Measurements from ENCODE around the gene EXD3.
"Not testable (repeated sequence)": the region's sequence is repeated elsewhere in the genome, so short reads cannot be mapped to it uniquely, and the experiment has no call there.

EXD3 gene, protein sequence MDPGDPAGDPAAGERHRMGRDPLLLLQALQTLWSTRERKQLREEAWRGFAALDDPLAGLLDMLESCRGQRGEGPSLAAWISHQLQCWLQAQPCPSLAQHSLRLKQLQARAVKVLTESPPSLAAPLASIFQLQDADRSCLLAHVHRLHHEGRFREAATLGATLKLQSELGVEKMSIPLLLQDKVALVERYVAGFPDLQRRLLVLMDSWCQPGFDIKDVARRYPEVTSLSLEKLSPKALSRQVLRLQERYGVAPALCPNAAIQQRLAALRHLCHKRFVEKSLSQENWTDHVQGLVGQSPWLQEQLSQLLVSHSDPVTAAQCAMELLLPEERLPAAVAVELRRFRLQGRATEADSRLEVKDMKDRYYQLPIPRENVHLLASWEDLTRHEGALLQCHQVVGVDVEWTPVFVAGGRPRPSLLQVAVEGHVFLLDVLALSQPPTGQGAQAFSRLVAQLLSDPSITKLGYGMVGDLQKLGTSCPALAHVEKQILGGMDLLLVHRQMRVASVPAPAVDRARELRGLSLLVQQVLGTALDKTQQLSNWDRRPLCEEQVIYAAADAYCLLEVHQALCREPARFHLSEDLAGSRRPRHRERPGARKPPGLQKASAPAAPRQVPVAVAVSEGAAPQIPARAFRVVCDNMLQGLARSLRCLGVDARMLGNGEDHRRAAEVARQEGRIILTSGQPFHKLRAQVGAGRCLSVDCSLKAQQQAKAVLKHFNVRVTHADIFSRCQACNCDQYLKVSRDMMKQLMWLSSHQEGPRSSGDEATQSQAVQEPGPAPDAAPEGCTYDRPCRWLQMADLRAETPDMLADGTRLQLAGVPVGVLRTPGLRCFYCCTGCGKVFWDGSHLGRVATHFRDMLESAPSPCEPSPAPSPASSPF

DNA sequence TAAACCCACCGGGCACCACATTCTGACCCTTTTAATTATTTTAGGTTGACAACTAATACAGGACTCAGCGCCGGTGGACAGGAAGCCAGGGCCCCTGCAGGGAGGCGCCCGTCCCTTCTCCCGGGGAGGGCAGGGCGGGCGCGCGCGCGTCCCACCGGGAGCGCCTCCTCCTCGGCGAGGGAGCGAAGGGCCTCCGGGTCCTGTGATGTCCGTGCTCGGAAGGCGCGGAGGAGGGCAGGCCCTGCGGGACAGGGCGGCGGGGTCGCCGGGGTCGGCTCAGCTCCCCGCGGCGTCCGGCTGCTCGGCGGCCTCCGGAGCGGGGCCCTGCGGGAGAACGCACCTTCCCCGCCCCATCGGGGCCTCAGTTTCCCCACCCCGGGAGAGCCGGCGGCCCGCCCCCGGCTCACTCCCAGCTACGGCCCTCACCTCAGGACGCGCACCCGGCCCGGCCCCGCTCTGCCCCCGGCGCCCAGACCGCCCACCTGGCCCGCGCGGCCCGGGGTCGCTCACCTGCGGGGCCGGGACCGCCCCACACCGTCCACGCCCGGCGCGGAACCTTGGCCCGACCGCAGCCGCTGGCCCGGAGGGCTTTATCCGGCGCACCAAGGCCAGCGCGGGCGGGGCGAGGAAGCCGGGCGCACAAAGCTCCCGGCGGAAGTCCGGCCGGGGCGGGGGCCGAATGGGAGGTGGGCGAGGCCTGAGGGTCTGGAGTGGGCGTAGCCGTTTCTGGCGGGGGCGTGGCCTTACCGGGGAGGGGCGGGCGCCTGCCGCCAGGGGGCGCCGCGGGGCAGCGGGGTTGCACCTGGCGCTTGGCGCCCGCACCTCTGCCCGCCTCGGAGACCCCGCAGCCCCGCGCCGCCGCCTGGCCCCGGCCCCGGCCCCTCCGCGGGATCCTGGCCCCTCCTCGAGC, at the start of gene EXD3, which contains the start of gene NOXA1:
EXD3 (minus strand) TSS at position 559 of the 910 bp plus-strand sequence. CDS start 27,805 bp downstream, outside the sequence.
NOXA1 (plus strand) TSS at position 790 of the 910 bp plus-strand sequence. CDS start 137 bp downstream, outside the sequence.
- H3K27me3 ChIP-seq = peaks cover 36% of the 10 kb centered on the region
- H3K9ac ChIP-seq = peak within 1 kb of the TSS; percentile 92
- H3K4me1 ChIP-seq = peaks cover 79% of the 10 kb centered on the region
- H3K4me2 ChIP-seq = peak within 1 kb of the TSS; percentile 98
- peak within 1 kb of the TSS; percentile 93 for H3K4me3 ChIP-seq
- H4K20me1 ChIP-seq = no peaks in the 10 kb centered on the region
- H3K27ac ChIP-seq = peak within 1 kb of the TSS; percentile 83
- no peak for TF ChIP-seq Cebpa-rat (IDR thresholded peaks at IDR 0.05)
- H3K36me3 ChIP-seq = no peaks in the 10 kb centered on the region
- no peaks in the 10 kb centered on the region for H3K9me3 ChIP-seq

DNA sequence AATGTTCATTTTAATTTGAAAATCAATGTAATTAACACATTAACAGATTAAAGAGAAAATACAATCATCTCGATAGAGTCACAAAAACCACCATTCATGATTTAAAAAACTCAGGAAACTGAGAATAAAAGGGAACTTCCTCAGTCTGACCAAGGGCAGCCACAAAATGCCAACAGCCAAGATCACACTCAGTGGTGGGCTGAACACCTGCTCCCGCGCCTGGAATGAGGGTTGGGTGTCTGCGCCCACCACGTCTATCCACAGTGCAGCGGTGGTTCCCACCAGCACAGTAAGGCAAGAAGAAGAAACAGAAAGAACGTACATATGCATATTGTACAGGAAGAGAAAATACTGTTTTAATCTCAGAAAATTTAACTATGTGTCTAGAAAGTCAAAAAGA, 47.8 kb upstream of the EXD3 start:
- Histone ChIP-seq H3K4me1 (peaks cover 42% of the 10 kb centered on the region), H3K4me2 (peak overlapping the region; percentile 76), H3K9ac (no peak overlapping the region), H3K4me3 (no peak overlapping the region), H3K36me3 (peaks cover 8% of the 10 kb centered on the region; the same call in 1 of the 2 replicates), H3K27ac (no peak overlapping the region), H4K20me1 (no peaks in the 10 kb centered on the region), H3K27me3 (no peaks in the 10 kb centered on the region), H3K9me3 (peaks cover 40% of the 10 kb centered on the region)
- TF ChIP-seq Cebpa-rat (IDR thresholded peaks at IDR 0.05) = no peak

DNA sequence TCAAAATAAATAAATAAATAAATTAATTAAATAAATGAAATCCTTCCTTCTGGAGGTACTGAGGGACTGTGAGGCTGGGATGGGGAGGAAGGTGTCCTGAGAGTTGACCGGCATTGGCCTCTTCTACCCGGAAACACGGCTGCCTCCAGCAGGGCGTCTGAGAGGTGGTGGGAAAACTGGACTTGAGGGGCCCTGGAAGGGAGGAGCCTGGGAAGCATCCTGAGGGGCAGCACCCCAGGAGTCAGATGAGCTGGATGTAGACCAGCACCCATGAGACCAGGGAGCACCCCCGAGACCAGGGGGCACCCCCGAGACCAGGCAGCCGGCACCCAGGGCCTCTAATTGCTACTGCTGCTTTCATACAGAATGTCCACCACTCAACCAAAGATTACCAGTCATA, 44.9 kb upstream of the EXD3 start:
- Histone ChIP-seq H3K9ac (no peak overlapping the region), H3K27ac (no peak overlapping the region), H3K36me3 (no peaks in the 10 kb centered on the region), H3K4me2 (no peak overlapping the region), H3K27me3 (0 out of 2 replicates have a peak, but pooled peaks cover 1% of the 10 kb centered on the region), H4K20me1 (no peaks in the 10 kb centered on the region), H3K4me1 (peaks cover 48% of the 10 kb centered on the region), H3K4me3 (no peak overlapping the region), H3K9me3 (peaks cover 11% of the 10 kb centered on the region)
- no peak for TF ChIP-seq Cebpa-rat (IDR thresholded peaks at IDR 0.05)

DNA sequence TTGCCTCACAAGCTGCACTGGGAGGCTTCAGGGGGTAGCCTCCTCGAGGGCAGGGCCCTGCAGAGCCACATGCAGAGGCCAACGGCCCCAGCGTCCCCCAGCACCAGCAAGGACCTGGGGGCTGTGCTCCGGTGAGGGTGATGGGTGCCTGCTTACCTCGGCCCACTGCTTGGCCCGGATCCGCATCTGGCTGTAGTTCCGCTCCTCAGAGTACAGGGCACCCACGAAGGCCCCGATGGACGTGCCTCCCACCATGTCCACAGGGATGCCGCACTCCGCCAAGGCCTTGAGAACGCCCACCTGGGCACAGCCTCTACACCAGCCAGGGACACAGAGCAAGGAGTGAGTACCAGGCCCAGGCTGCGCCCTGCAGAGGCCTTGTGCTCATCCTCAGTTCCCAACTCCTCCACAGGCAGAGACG, 44.2 kb upstream of the EXD3 start:
- H3K27me3 ChIP-seq = peaks cover 9% of the 10 kb centered on the region
- no peak overlapping the region for H3K4me3 ChIP-seq
- H3K4me2 ChIP-seq = no peak overlapping the region
- no peaks in the 10 kb centered on the region for H3K36me3 ChIP-seq
- H3K9ac ChIP-seq = no peak overlapping the region
- H3K27ac ChIP-seq = no peak overlapping the region
- no peak for TF ChIP-seq Cebpa-rat (IDR thresholded peaks at IDR 0.05)
- H3K9me3 ChIP-seq = peaks cover 4% of the 10 kb centered on the region; the same call in 1 of the 2 replicates
- H4K20me1 ChIP-seq = peaks cover 7% of the 10 kb centered on the region; the same call in 1 of the 2 replicates
- H3K4me1 ChIP-seq = peaks cover 55% of the 10 kb centered on the region

DNA sequence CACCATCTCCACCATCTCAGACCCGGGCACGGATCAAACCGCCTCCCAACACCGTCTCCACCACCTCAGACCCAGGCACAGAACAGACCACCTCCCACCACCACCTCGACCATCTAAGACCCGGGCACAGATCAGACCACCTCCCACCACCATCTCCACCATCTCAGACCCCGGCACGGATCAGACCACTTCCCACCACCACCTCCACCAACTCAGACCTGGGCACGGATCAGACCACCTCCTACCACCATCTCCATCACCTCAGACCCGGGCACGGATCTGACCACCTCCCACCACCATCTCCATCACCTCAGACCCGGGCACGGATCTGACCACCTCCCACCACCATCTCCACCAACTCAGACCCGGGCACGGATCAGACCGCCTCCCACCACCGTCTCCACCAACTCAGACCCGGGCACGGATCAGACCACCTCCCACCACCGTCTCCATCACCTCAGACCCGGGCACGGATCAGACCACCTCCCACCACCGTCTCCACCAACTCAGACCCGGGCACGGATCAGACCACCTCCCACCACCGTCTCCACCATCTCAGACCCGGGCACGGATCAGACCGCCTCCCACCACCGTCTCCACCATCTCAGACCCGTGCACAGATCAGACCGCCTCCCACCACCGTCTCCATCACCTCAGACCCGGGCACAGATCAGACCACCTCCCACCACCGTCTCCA, 43.6 kb upstream of the EXD3 start:
- peaks cover 56% of the 10 kb centered on the region for H3K4me1 ChIP-seq
- H3K4me3 ChIP-seq, H3K9me3 ChIP-seq, H3K9ac ChIP-seq, H3K27ac ChIP-seq, H3K4me2 ChIP-seq, H3K36me3 ChIP-seq, H4K20me1 ChIP-seq: not testable (repeated sequence)
- H3K27me3 ChIP-seq = peaks cover 12% of the 10 kb centered on the region

DNA sequence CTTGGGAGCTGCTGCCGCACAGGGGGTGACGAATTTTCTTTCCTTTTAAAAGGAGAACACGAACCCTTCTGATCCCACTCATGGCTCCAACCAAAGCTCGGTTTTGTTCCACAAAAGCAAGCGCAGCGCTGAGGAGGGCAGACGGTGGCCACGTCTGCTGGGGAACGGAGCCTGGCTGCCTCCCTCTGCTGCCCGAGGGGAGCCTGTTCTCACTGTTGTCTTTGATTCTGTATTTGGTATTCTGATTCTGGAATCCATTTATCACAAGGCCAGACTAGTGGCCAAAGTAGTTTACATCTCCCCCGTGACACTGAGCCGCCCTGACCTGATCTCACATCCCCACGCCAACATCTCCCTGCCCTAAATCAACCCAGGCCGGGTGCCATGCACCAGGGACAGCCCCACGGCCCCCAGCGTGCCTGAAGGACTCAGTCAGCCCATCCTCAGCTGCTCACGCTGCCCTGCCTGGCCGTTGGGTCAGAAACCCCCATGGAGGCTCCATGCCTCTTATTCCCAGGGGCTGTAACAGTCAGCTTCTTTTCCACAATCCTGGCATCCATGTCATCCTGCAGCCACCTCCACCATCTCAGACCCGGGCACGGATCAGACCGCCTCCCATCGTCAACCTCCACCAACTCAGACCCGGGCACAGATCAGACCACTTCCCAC, 42.9 kb upstream of the EXD3 start:
- H4K20me1 ChIP-seq = peaks cover 7% of the 10 kb centered on the region; the same call in 1 of the 2 replicates
- no peaks in the 10 kb centered on the region for H3K9me3 ChIP-seq
- no peaks in the 10 kb centered on the region for H3K36me3 ChIP-seq
- peaks cover 12% of the 10 kb centered on the region for H3K27me3 ChIP-seq
- peaks cover 56% of the 10 kb centered on the region for H3K4me1 ChIP-seq
- no peak for TF ChIP-seq Cebpa-rat (IDR thresholded peaks at IDR 0.05)
- no peak overlapping the region for H3K27ac ChIP-seq
- H3K4me3 ChIP-seq = no peak overlapping the region
- no peak overlapping the region for H3K9ac ChIP-seq
- no peak overlapping the region for H3K4me2 ChIP-seq

DNA sequence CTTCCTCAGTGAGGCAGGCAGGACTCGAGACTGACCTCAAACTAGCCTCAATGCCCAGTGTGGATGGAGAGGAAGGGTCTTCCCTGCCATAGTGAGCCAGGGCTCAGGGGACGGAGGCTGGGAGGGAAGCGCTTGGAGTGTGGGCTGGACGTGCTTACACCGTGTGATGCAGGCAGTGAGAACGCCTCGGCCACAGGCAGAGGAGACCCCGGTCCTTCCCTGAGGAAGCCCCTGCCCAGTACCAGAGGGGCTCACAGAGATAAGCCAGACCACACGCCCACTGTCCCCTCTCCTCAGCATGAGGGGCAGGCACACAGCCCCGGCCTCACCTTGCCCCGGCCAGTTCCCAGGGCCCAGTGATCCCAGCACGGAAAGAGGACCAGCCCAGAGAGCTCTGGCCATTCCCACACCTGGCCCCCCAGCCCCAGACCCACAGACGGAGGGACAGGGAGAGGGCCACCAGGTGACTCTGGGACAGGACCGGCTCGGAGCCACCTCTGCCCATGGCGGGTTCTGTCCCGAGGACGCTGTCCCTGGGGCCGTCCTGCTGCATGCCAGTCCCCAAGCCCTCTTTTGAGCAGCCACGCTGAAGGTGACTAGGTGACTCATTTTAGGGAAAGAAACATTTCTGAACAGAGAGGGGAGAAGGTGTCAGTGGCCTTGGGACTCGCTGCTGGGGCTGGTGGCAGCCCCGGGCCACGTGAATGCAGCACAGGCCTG, 42.2 kb upstream of the EXD3 start:
- H3K4me3 ChIP-seq = no peak overlapping the region
- no peaks in the 10 kb centered on the region for H3K9me3 ChIP-seq
- no peak overlapping the region for H3K9ac ChIP-seq
- no peak for TF ChIP-seq Cebpa-rat (IDR thresholded peaks at IDR 0.05)
- no peak overlapping the region for H3K27ac ChIP-seq
- H3K36me3 ChIP-seq = no peaks in the 10 kb centered on the region
- no peak overlapping the region for H3K4me2 ChIP-seq
- H3K4me1 ChIP-seq = peaks cover 56% of the 10 kb centered on the region
- peaks cover 12% of the 10 kb centered on the region for H3K27me3 ChIP-seq
- H4K20me1 ChIP-seq = peaks cover 7% of the 10 kb centered on the region; the same call in 1 of the 2 replicates
